ENCODE data around the gene FSD1. TPM values are rescaled to one million over a fixed set of nuclear protein-coding genes. Genes with fewer than 3 reads are reported as not detected.

FSD1 gene
- total and polyA plus RNA-seq, 2 donors from 2014 or later = 0.85 to 1.1 TPM

GRCh38 chr19:4298810-4299550, 5.4 kb upstream of the FSD1 start:
- no peak overlapping the region for H3K9ac ChIP-seq (ENCODE audit: low read length in 3 of 3)
- no peak for FAIRE-seq
- intact Hi-C loops (cut with DNase I) = no loop called here
- no peak for DNase-seq
- no peak for TF ChIP-seq CTCF (IDR thresholded peaks at IDR 0.05; ENCODE audit: borderline replicate concordance, extremely low read depth, insufficient read depth)
- H3K9me3 ChIP-seq (ENCODE audit: control insufficient read depth in 2 of 3, insufficient read depth in 1 of 3, low read length in 3 of 3) = no peaks in the 10 kb centered on the region
- no peak overlapping the region for H3K27ac ChIP-seq (ENCODE audit: low read depth in 2 of 2, low read length in 2 of 2)
- H3K4me1 ChIP-seq (ENCODE audit: control insufficient read depth in 2 of 3, insufficient read depth in 2 of 3, low read depth in 1 of 3, low read length in 3 of 3) = no peaks in the 10 kb centered on the region
- no peaks in the 10 kb centered on the region for H3K27me3 ChIP-seq (ENCODE audit: control insufficient read depth, insufficient read depth, low read length)
- no peaks in the 10 kb centered on the region for H3K36me3 ChIP-seq (ENCODE audit: control insufficient read depth in 2 of 3, insufficient read depth in 3 of 3, low read length in 3 of 3)
- no peak overlapping the region for H3K4me3 ChIP-seq (ENCODE audit: low read length in 3 of 3)

DNA sequence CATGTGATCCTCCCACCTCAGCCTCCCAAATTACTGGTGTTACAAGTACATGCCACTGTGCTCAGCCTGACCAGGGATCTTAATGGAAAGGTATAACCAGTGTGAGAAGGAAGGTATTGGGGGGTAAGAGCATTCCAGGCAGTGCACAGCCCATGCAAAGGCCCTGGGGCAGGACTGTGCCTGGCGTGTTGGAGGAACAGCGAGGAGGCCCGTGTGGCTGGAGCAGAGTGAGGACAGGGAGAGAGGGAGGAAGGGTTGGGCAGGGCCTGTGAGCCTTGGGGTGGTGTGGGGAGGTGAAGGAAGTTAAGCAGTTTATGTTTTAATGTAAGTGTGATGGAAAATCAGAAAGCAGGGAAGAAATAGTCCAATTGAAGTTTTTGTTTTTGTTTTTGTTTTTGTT, 3.8 kb upstream of the FSD1 start:
- DNase-seq = no peak
- no peak overlapping the region for H3K27ac ChIP-seq (ENCODE audit: low read depth in 2 of 2, low read length in 2 of 2)
- H3K9me3 ChIP-seq (ENCODE audit: control insufficient read depth in 2 of 3, insufficient read depth in 1 of 3, low read length in 3 of 3) = no peaks in the 10 kb centered on the region
- H3K36me3 ChIP-seq (ENCODE audit: control insufficient read depth in 2 of 3, insufficient read depth in 3 of 3, low read length in 3 of 3) = no peaks in the 10 kb centered on the region
- H3K9ac ChIP-seq (ENCODE audit: low read length in 3 of 3) = no peak overlapping the region
- intact Hi-C loops (cut with DNase I) = no loop called here
- H3K27me3 ChIP-seq (ENCODE audit: control insufficient read depth, insufficient read depth, low read length) = no peaks in the 10 kb centered on the region
- TF ChIP-seq CTCF (IDR thresholded peaks at IDR 0.05; ENCODE audit: borderline replicate concordance, extremely low read depth, insufficient read depth) = no peak
- H3K4me3 ChIP-seq (ENCODE audit: low read length in 3 of 3) = no peak overlapping the region
- no peak for FAIRE-seq
- no peaks in the 10 kb centered on the region for H3K4me1 ChIP-seq (ENCODE audit: control insufficient read depth in 2 of 3, insufficient read depth in 2 of 3, low read depth in 1 of 3, low read length in 3 of 3)

GRCh38 chr19:4301590-4302242, 2.7 kb upstream of the FSD1 start:
- intact Hi-C loops (cut with DNase I) = no loop called here
- DNase-seq = no peak
- Histone ChIP-seq H3K9ac (ENCODE audit: low read length in 3 of 3) (no peak overlapping the region), H3K4me1 (ENCODE audit: control insufficient read depth in 2 of 3, insufficient read depth in 2 of 3, low read depth in 1 of 3, low read length in 3 of 3) (no peaks in the 10 kb centered on the region), H3K9me3 (ENCODE audit: control insufficient read depth in 2 of 3, insufficient read depth in 1 of 3, low read length in 3 of 3) (no peaks in the 10 kb centered on the region), H3K4me3 (ENCODE audit: low read length in 3 of 3) (no peak overlapping the region), H3K36me3 (ENCODE audit: control insufficient read depth in 2 of 3, insufficient read depth in 3 of 3, low read length in 3 of 3) (no peaks in the 10 kb centered on the region), H3K27ac (ENCODE audit: low read depth in 2 of 2, low read length in 2 of 2) (no peak overlapping the region), H3K27me3 (ENCODE audit: control insufficient read depth, insufficient read depth, low read length) (no peaks in the 10 kb centered on the region)
- no peak for FAIRE-seq
- no peak for TF ChIP-seq CTCF (IDR thresholded peaks at IDR 0.05; ENCODE audit: borderline replicate concordance, extremely low read depth, insufficient read depth)
